NCI-H2081 (cell line): ENCODE data around the gene SLIT1.
A peak's percentile ranks its signal among the peaks of the same experiment; 100 is the strongest.

Experiments
- DNase-seq, 2 experiments: peaks; one replicate each; lab custom pipeline; 2025; lab: John Stamatoyannopoulos, UW

The SLIT1 gene

GRCh38 chr10:97169911-97170693, 15.7 kb downstream of the SLIT1 start:
- peak in 1 of 2 experiments; percentile 12 for DNase-seq

DNA sequence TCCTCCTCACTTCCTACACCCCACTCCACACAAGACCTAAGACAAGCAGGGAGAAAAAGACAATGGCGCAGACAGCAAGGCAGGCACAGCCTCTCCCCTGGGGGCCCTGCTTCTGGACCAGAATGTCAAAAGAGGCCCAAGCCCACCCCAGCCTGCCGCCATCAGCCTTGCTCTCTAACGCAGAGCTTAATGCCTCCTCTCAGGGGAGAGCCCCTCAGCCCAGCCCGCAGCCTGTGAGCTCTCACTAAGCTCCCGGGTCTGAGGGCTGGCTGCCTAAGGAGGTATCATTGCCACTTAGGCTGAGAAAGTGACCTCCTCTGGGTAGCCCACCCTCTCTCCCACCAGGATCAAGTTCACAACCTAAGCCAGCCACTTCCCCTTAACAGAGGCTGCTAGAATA, 16.7 kb downstream of the SLIT1 start:
- DNase-seq, result no peak

DNA sequence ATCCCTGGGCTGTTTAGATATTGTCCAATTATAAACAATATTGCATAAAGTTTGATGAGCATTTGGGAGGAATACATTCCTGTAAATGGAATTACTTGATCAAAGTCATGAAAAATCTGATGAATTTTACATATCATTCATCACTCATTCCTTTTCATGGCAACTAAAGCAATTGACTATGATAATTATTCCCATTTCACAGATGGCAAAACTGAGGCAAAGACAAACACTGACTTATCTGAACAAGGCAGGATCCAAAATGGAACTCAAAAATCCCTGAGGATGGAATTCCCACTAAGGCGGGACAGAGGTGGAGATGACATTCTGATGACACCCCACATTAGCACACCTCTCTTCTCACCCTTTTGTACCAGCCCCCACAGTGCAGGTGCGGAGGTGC, 17.1 kb downstream of the SLIT1 start:
- DNase-seq, result no peak

- no peak for DNase-seq
Observed at GRCh38 chr10:97165499-97165898, 20.3 kb downstream of the SLIT1 start.

GRCh38 chr10:97163781-97164501, 21.8 kb downstream of the SLIT1 start:
- DNase-seq, result no peak

GRCh38 chr10:97163181-97163580, 22.6 kb downstream of the SLIT1 start:
- DNase-seq, result no peak

DNA sequence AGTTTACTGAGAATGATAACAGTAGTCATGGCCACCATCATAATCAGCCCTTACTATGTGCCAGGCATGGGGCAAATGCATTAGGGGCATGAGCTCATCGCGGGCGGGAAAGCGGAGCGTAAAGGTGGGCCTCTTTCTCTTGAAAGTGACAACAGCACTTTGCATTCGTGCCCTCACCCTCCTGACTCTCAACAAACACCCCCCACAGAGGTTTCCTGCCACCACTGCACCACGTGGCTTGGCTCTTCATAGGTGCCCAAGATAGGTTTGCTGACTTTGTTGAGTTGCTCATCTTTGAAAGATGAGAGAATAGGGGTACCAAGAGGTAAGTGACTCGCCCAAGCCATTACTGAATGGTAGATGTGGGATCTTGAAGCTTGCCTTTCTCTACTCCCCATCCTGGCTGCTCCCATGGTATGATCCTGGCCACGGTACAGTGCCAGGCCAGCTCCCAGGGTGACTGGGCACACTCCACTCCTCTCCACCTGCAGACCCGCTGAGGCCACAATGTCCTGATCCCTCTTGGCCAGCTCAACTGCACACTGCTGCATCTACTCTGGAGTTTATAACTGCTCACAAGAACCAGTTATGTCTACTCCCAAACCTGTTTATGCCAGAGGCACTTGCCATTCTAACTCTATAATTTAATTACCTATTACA, 26.0 kb downstream of the SLIT1 start:
- no peak for DNase-seq

GRCh38 chr10:97157578-97158095, 28.1 kb downstream of the SLIT1 start:
- DNase-seq, result no peak

DNA sequence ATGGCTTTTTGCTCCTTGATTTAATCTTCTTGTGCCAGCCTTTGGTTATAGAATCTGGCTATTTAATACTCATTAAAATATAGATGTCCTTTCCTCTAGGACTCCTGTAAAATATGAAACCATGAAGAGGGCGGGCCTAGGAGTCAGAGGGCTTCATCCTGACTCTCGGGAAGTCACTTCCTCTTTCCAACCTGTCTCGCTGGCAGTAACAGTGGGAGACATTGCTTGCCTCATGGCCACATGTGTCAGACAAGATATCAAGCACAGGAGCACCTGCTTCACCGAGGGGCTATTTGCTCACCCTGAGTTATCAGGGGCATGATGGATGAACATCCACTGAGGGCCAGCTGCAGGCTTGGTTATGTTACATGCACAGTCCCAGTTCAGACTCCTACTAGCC, 31.0 kb downstream of the SLIT1 start:
- no peak for DNase-seq

- no peak for DNase-seq
Observed at GRCh38 chr10:97154162-97154561, 31.6 kb downstream of the SLIT1 start.

GRCh38 chr10:97153270-97153850, 32.4 kb downstream of the SLIT1 start:
- DNase-seq, result no peak

GRCh38 chr10:97151307-97151914, 34.3 kb downstream of the SLIT1 start:
- no peak for DNase-seq

- no peak for DNase-seq
Observed at GRCh38 chr10:97150616-97151015, 35.1 kb downstream of the SLIT1 start.

- no peak for DNase-seq
Observed at GRCh38 chr10:97150013-97150595, 35.7 kb downstream of the SLIT1 start.

DNA sequence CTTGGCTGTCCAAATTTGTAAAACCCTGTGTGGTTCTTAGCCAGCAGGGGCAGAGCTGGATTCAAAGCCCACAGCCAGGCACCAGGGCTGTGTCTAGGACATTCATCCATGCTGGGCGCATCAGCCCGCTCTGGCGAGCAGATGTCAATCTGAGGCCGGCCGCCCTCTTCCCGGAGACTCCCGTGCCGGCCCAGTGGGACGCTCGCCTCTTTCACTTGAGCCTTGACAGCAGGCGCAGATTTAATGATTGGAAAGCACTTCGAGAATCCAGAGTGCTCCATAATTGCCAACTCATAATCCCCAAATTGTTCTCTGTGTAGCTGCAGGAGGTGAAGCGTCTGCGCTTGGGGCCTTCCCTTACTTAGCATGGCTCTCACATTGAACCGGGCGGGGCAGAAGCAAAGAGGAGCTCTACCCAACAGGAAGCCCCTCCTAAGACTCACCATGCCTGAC, 36.7 kb downstream of the SLIT1 start:
- no peak for DNase-seq

DNA sequence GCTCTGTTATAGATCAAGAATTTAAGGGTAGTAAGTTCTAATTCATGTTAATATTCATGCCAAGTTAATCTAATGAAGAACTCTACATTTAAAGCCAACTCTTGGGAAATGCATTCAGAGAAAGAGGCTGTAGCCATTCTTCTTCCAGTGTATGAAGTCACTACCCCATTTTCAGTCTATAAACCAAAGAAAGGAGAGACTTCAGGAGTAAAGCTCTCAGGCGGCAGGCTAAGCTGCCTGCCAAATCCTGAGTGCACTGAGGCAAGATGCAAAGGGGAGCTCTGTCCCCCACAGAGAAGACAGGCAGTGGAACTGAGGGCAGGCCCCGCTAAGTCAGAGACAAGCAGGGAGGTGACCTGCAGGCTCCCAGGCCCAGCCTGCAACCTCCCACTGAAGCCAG, 41.5 kb downstream of the SLIT1 start:
- no peak for DNase-seq

- DNase-seq, result no peak
Observed at GRCh38 chr10:97142834-97143233, 42.9 kb downstream of the SLIT1 start.

DNA sequence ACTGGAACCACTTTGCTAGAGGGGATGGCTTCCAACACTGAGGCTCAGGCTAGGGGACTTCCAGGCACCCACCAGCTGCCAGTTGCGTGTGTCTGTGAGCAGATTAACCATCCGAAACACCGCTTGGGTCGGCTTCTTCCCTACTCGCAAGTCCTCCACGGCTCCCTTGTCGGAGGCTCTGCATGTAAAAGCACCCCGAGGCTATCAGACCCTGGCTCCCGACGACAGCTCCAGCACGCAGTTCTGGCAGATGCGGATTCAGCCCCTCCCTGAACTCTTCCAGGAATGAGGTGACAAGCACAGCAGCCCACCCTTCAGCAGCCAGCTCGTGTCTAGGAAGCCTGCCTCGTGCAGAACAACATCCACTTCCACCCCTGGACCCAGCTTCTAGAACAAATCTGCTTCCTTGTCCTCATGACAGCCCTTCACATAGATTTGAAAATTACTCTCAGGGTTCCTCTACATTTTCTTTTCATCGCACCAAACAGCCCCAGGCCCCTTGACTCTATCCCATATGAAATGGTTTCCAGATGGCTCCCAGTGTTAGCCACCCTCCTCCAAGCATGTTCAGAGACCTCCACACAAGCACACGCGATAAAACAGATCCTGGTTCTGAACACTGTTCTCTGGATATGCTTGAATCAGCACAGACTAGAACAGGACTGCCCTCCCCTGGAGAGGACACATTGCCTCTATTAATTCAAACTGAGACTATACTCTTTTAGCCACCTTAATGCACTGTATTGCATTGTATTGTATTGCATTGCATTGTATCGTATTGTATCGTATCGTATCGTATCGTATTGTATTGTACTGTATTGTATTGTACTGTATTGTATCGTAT, 44.6 kb downstream of the SLIT1 start:
- DNase-seq, result no peak

- no peak for DNase-seq
Observed at GRCh38 chr10:97140049-97140846, 45.5 kb downstream of the SLIT1 start.

DNA sequence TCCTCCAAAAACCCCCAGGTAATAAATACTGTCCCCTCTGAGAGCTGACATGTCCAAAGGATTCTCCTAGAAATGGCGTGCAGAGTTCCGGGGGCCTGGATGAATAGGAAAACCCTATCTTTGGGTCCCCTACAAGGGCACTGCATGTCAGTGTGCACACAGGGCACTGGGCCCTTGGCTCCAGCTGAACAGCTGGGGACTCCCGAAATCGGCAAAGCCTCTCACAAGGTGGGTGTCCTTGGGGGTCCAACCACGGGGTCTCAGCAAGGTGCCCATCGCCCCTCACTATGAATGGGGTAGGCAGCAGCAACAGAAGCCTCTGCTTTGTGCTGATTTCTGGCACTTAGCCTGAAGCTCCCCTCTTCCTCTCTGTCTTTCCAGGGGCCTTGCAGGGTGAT, 46.1 kb downstream of the SLIT1 start:
- no peak for DNase-seq
